Lung (tissue), 12 donors: ENCODE results near the gene CASP12. TPM values are rescaled to one million over a fixed set of nuclear protein-coding genes. Genes with fewer than 3 reads are reported as not detected.

Experiments
- ATAC-seq: fragments of 200-7000 bp; cut with Tn5 transposase; one replicate; pipeline ENCODE4 v1.9.1; 2020; ENCODE audit warnings: moderate number of reproducible peaks; ENCODE audit not compliant: insufficient read depth, low FRiP score
- DNase-seq, 3 donors: peaks; one replicate each; pipeline ENCODE4 v3.0.0-alpha.2; 2013 to 2017
- H3K27ac ChIP-seq, 2 donors: one replicate each; pipeline ENCODE4 v1.5.1; 2013; ENCODE audit warnings: mild to moderate bottlenecking in 2 of 2, moderate library complexity in 2 of 2, control low read depth in 1 of 2, inconsistent platforms in 1 of 2, low read depth in 1 of 2, low read length in 1 of 2
- H3K27me3 ChIP-seq, 3 donors: one replicate each; pipeline ENCODE4 v1.5.1; 2013; ENCODE audit warnings: low read length in 2 of 3; ENCODE audit not compliant: control insufficient read depth in 3 of 3, insufficient read depth in 3 of 3
- H3K36me3 ChIP-seq, 4 donors: one replicate each; pipeline ENCODE4 v1.5.1; 2013; ENCODE audit warnings: low read length in 4 of 4, mild to moderate bottlenecking in 1 of 4, moderate library complexity in 1 of 4; ENCODE audit not compliant: control insufficient read depth in 4 of 4, insufficient read depth in 4 of 4
- H3K4me1 ChIP-seq, 5 donors: one replicate each; pipeline ENCODE4 v1.5.1; 2013; ENCODE audit warnings: low read length in 5 of 5, mild to moderate bottlenecking in 2 of 5, moderate library complexity in 1 of 5; ENCODE audit not compliant: control insufficient read depth in 5 of 5, insufficient read depth in 5 of 5
- H3K4me3 ChIP-seq: one replicate; pipeline ENCODE4 v1.5.1; 2013; ENCODE audit warnings: mild to moderate bottlenecking, control low read depth, moderate library complexity
- H3K9ac ChIP-seq, 2 donors: one replicate each; pipeline ENCODE4 v1.5.1; 2013; ENCODE audit warnings: low read length in 2 of 2, control low read depth in 1 of 2; ENCODE audit not compliant: insufficient read depth in 1 of 2
- H3K9me3 ChIP-seq, 4 donors: one replicate each; pipeline ENCODE4 v1.5.1; 2013; ENCODE audit warnings: low read length in 3 of 4, mild to moderate bottlenecking in 1 of 4, moderate library complexity in 1 of 4; ENCODE audit not compliant: control insufficient read depth in 4 of 4, insufficient read depth in 3 of 4
- CTCF ChIP-seq: IDR thresholded peaks from 2 replicates; pipeline ENCODE4 v1.5.1; 2012; ENCODE audit warnings: mild to moderate bottlenecking; ENCODE audit errors: control extremely low read depth, extremely low read depth
- WGBS, 2 donors: extraction: QIAGEN DNeasy Blood & Tissue Kit; methylation state at CpG; one replicate each; pipeline ENCODE4 v1.1.7; 2013; 5-methylcytosine and 5-hydroxymethylcytosine counted together
- polyA plus RNA-seq, 2 donors: library from polyadenylated mRNA; stranded (reverse); fragments of 200-250 nt; gene quantifications; one replicate each; pipeline ENCODE4 v1.2.1, GENCODE V29; 2013
- total RNA-seq, 2 donors: library from RNA; depleted of rRNA in 1 of 2; stranded (reverse); fragments of >200 nt in 1 of 2; gene quantifications; one replicate each; pipeline ENCODE4 v1.2.1, GENCODE V29; 2014 to 2021
- donor health status: control.
- donor health status: control.
- donor health status: Bipolar disorder and iron deficiency.
- donor health status: healthy.
- donor health status: DM: yes; HTN: yes; CAD: no.

The CASP12 gene
- total and polyA plus RNA-seq, 4 donors = 0.15 to 1.1 (median 0.61) TPM

- Histone ChIP-seq H3K27ac (no peak overlapping the region), H3K4me1 (no peaks in the 10 kb centered on the region), H3K9ac (no peak overlapping the region), H3K4me3 (no peak overlapping the region), H3K36me3 (no peaks in the 10 kb centered on the region), H3K27me3 (no peaks in the 10 kb centered on the region), H3K9me3 (peaks cover 0 to 7% (median 3%) of the 10 kb centered on the region in 4 donors)
- DNase-seq = no peak
- ATAC-seq = no peak
- no peak for TF ChIP-seq CTCF
- WGBS, 2 donors = 69 to 77% methylated on average over 2 of the region's 2 CpGs
These were observed 56.2 kb downstream of the CASP12 start for GRCh38 chr11:104841973-104842525.

GRCh38 chr11:104841185-104841584, 57.1 kb downstream of the CASP12 start:
- TF ChIP-seq CTCF = no peak
- ATAC-seq (no peak), DNase-seq (no peak)
- no peak overlapping the region for H3K4me3 ChIP-seq
- H3K9ac ChIP-seq = no peak overlapping the region
- no peaks in the 10 kb centered on the region for H3K36me3 ChIP-seq
- H3K27ac ChIP-seq = no peak overlapping the region
- no peaks in the 10 kb centered on the region for H3K4me1 ChIP-seq
- H3K27me3 ChIP-seq = no peaks in the 10 kb centered on the region
- peaks cover 0 to 7% (median 3%) of the 10 kb centered on the region in 4 donors for H3K9me3 ChIP-seq
- 67 to 77% methylated on average over 1 of the region's 1 CpG for WGBS, 2 donors

- Histone ChIP-seq H3K9me3 (peaks cover 0 to 7% (median 3%) of the 10 kb centered on the region in 4 donors), H3K9ac (no peak overlapping the region), H3K27me3 (no peaks in the 10 kb centered on the region), H3K27ac (no peak overlapping the region), H3K4me3 (no peak overlapping the region), H3K36me3 (no peaks in the 10 kb centered on the region), H3K4me1 (no peaks in the 10 kb centered on the region)
- no peak for TF ChIP-seq CTCF
- no peak for DNase-seq
- 95 to 96% methylated on average over 5 of the region's 5 CpGs for WGBS, 2 donors
- ATAC-seq = no peak
These were observed 60.2 kb downstream of the CASP12 start for GRCh38 chr11:104837969-104838639.

- 25 to 33% methylated on average over 2 of the region's 2 CpGs for WGBS, 2 donors
- ATAC-seq = no peak
- no peaks in the 10 kb centered on the region for H3K27me3 ChIP-seq
These were observed 61.6 kb downstream of the CASP12 start for GRCh38 chr11:104836691-104837090.

More at GRCh38 chr11:104836691-104837090, 61.6 kb downstream of the CASP12 start:
- no peak overlapping the region for H3K4me3 ChIP-seq
- peaks cover 0 to 7% (median 3%) of the 10 kb centered on the region in 4 donors for H3K9me3 ChIP-seq
- peak in 2 of 3 donors; percentile 19 to 58 for DNase-seq
- no peak for TF ChIP-seq CTCF
- no peak overlapping the region for H3K27ac ChIP-seq
- H3K36me3 ChIP-seq = no peaks in the 10 kb centered on the region
- no peaks in the 10 kb centered on the region for H3K4me1 ChIP-seq
- H3K9ac ChIP-seq = no peak overlapping the region
